Loucy (cell line): ENCODE results near the gene PNPLA2.

Experiments
- EZH2phosphoT487 ChIP-seq: fragments of 200-600 bp; IDR thresholded peaks from 2 replicates; pipeline ENCODE4 v1.6.1; 2018; ENCODE audit warnings: antibody characterized with exemption, mild to moderate bottlenecking, moderate library complexity, borderline replicate concordance
- TF ChIP-seq, protein P1 (sequence below): fragments of 200-600 bp; sonication (generic); conservative IDR thresholded peaks from 2 replicates; pipeline ENCODE4 v1.5.1; 2014; ENCODE audit warnings: mild to moderate bottlenecking, antibody characterized with exemption, low read length

GRCh38 chr11:774873-775592 is 43.7 kb upstream of the PNPLA2 start:
- TF ChIP-seq, protein P1, sequence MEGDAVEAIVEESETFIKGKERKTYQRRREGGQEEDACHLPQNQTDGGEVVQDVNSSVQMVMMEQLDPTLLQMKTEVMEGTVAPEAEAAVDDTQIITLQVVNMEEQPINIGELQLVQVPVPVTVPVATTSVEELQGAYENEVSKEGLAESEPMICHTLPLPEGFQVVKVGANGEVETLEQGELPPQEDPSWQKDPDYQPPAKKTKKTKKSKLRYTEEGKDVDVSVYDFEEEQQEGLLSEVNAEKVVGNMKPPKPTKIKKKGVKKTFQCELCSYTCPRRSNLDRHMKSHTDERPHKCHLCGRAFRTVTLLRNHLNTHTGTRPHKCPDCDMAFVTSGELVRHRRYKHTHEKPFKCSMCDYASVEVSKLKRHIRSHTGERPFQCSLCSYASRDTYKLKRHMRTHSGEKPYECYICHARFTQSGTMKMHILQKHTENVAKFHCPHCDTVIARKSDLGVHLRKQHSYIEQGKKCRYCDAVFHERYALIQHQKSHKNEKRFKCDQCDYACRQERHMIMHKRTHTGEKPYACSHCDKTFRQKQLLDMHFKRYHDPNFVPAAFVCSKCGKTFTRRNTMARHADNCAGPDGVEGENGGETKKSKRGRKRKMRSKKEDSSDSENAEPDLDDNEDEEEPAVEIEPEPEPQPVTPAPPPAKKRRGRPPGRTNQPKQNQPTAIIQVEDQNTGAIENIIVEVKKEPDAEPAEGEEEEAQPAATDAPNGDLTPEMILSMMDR = no peak
- TF ChIP-seq EZH2phosphoT487 = no peak
